Thyroid gland (tissue), 4 donors: ENCODE results near the gene BRPF3. TPM values are rescaled to one million over a fixed set of nuclear protein-coding genes. Genes with fewer than 3 reads are reported as not detected.

Source experiments
- DNase-seq, 2 donors: peaks; one replicate each; pipeline ENCODE4 v3.0.0-alpha.2; 2019
- H3K27ac ChIP-seq, 3 donors: fragments of 200-600 bp; sonication (generic); 1 replicate in 2 of 3; 2 replicates in 1 of 3; pipeline ENCODE4 v1.5.1; 2016 to 2019; ENCODE audit warnings: mild to moderate bottlenecking in 1 of 3, moderate library complexity in 1 of 3
- H3K27me3 ChIP-seq: fragments of 200-600 bp; sonication (generic); one replicate; pipeline ENCODE4 v1.5.1; 2019
- H3K36me3 ChIP-seq, 2 donors: fragments of 200-600 bp; sonication (generic); one replicate each; pipeline ENCODE4 v1.5.1; 2016 to 2019
- H3K4me1 ChIP-seq, 2 donors: fragments of 200-600 bp; sonication (generic); one replicate each; pipeline ENCODE4 v1.5.1; 2017 to 2019
- H3K4me3 ChIP-seq, 3 donors: fragments of 200-600 bp; sonication (generic); replicated peaks in 1 of 3; 1 replicate in 2 of 3; 2 replicates in 1 of 3; pipeline ENCODE4 v1.5.1; 2016; ENCODE audit warnings: mild to moderate bottlenecking in 1 of 3
- H3K9me3 ChIP-seq: fragments of 200-600 bp; sonication (generic); one replicate; pipeline ENCODE4 v1.5.1; 2017
- POLR2A ChIP-seq, 2 donors: fragments of 450-650 bp; IDR thresholded peaks; one replicate each; pipeline ENCODE4 v1.6.1; 2017; ENCODE audit warnings: antibody characterized with exemption in 2 of 2, mild to moderate bottlenecking in 2 of 2, moderate library complexity in 1 of 2
- WGBS, 2 donors: methylation state at CpG; one replicate each; pipeline ENCODE4 v1.1.5; 2017; 5-methylcytosine and 5-hydroxymethylcytosine counted together
- intact Hi-C: fragments of 100-400 bp; cut with DNase I; formaldehyde crosslinking; loops from one replicate; pipeline ENCODE4 v1.15.1; 2023
- total RNA-seq, 4 donors: library from RNA; depleted of rRNA; stranded (reverse); fragments of >200 nt; gene quantifications; one replicate each; pipeline ENCODE4 v1.2.3, GENCODE V29; 2016
- TF ChIP-seq, protein P1 (sequence below), 6 experiments: fragments of 200-600 bp in 3 of 6; fragments of 450-650 bp in 3 of 6; sonication (generic) in 3 of 6; IDR thresholded peaks; one replicate each; pipeline ENCODE4 v1.5.1; 2016 to 2019; ENCODE audit warnings: antibody characterized with exemption in 6 of 6, mild to moderate bottlenecking in 2 of 6, inconsistent platforms in 1 of 6, moderate library complexity in 1 of 6

Gene BRPF3
- 10 to 100 TPM; 21.5 to 55.1 (median 35.3) TPM for total RNA-seq

DNA sequence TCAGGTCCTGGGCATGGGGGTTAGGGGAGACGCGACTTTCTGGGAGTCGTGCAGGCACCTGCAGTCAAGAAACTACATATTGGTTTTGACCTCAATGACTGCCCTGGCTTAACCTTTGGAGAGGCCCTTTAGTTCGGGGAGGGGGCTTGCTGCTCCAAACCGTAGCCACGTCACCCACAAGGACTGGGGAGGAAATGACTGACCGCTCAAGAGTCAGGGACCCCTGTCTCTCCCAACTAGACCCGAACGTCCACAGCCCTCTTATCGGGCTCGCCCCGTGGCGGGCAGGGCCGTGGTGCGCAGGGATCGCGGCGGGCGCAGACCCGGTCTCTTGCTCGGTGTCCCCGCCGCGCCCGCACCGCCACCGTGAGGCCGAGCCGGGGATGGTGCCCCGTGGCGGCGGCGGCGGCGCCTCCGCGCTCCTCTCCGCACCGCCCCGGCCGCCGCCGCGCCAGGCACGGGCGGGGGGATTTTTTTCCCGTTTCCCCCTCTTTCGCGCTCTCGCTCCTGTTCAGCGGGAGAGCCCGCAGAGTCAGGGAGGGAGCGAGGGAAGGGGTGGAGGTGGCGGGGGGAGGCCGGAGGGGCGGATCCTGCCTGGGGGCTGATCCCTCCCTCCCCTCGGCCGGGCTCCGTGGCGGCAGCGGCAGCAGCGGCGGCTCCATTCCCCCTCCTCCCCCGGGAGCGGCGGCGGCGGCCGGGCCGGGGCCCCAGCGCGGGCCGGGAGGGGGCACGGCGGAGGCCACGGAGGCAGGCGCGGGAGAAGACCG is at the start of gene BRPF3:
Gene BRPF3 (plus strand): TSS at position 632 of the 767 bp plus-strand sequence. CDS start 3,579 bp downstream, outside the sequence.
- intact Hi-C loops = loop anchor here (5.0 kb wide), 2 partner anchors 69 to 169 kb away; partner anchors contain the start of gene MAPK14
- Histone ChIP-seq H3K4me1 (peaks cover 10 to 12% of the 10 kb centered on the region in 2 donors), H3K27me3 (no peaks in the 10 kb centered on the region), H3K4me3 (peak within 1 kb of the TSS in 2 of 3 donors; percentile 66 to 69), H3K27ac (peak within 1 kb of the TSS; percentile 93 to 98 (median 95)), H3K9me3 (no peaks in the 10 kb centered on the region), H3K36me3 (peaks cover 7 to 10% of the 10 kb centered on the region in 2 donors)
- DNase-seq = peak; percentile 79 to 83
- TF ChIP-seq POLR2A (IDR thresholded peaks at IDR 0.05) = peak in 1 of 2 donors; percentile 48
- TF ChIP-seq, protein P1, sequence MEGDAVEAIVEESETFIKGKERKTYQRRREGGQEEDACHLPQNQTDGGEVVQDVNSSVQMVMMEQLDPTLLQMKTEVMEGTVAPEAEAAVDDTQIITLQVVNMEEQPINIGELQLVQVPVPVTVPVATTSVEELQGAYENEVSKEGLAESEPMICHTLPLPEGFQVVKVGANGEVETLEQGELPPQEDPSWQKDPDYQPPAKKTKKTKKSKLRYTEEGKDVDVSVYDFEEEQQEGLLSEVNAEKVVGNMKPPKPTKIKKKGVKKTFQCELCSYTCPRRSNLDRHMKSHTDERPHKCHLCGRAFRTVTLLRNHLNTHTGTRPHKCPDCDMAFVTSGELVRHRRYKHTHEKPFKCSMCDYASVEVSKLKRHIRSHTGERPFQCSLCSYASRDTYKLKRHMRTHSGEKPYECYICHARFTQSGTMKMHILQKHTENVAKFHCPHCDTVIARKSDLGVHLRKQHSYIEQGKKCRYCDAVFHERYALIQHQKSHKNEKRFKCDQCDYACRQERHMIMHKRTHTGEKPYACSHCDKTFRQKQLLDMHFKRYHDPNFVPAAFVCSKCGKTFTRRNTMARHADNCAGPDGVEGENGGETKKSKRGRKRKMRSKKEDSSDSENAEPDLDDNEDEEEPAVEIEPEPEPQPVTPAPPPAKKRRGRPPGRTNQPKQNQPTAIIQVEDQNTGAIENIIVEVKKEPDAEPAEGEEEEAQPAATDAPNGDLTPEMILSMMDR (IDR thresholded peaks at IDR 0.05) = peak in 5 of 6 experiments; percentile 16 to 94 (median 84)
- WGBS, 2 donors = 1% methylated on average over 19 of the region's 79 CpGs

DNA sequence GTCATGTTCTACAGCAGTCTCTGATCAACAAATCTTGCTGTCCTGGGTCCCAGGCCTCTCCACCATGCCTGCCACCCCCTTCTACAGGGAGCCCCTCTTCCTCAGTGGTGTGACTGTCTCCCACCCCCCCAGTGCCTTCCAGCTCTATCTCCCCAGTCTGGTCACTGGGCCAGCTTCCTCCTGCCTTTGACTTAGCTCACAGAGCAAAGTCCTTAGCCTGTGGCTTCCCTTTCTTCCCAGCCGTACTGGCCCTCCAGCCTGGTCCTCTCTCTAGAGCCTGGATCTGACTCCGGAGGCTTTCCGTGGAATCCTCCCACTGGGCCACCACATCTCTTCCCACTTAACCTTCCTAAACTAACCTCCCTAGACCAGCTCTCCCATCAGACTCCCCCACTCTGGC is 49.2 kb upstream of the BRPF3 start:
- H3K27me3 ChIP-seq = no peaks in the 10 kb centered on the region
- no peaks in the 10 kb centered on the region for H3K9me3 ChIP-seq
- intact Hi-C loops = no loop called here
- no peaks in the 10 kb centered on the region for H3K36me3 ChIP-seq
- 93% methylated on average over 3 of the region's 3 CpGs for WGBS, 2 donors
- H3K4me3 ChIP-seq = no peak overlapping the region
- TF ChIP-seq, protein P1 (IDR thresholded peaks at IDR 0.05) = no peak
- TF ChIP-seq POLR2A (IDR thresholded peaks at IDR 0.05) = no peak
- H3K4me1 ChIP-seq = no peaks in the 10 kb centered on the region
- DNase-seq = no peak
- H3K27ac ChIP-seq = no peak overlapping the region

DNA sequence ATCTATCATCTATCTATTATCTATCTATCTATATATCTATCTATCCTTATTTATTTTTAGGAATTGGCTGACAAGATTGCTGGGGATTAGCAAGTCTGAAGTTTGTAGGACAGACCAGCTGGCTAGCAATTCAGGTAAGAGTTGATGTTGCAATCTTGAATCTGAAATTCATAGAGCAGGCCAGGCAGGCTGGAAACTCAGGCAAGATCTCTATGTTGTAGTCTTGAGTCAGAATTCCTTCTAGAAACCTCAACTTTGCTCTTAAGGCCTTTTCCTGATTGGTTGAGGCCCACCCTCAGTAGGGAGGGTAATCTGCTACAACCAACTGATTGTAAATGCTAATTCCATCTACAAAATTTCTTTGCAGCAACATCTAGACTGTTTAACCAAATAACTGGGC is 47.1 kb upstream of the BRPF3 start:
- Histone ChIP-seq H3K4me3 (no peak overlapping the region), H3K4me1 (no peaks in the 10 kb centered on the region), H3K36me3 (no peaks in the 10 kb centered on the region), H3K9me3 (no peaks in the 10 kb centered on the region), H3K27me3 (no peaks in the 10 kb centered on the region), H3K27ac (no peak overlapping the region)
- DNase-seq = no peak
- no peak for TF ChIP-seq POLR2A (IDR thresholded peaks at IDR 0.05)
- TF ChIP-seq, protein P1 (IDR thresholded peaks at IDR 0.05) = no peak
- intact Hi-C loops = no loop called here

DNA sequence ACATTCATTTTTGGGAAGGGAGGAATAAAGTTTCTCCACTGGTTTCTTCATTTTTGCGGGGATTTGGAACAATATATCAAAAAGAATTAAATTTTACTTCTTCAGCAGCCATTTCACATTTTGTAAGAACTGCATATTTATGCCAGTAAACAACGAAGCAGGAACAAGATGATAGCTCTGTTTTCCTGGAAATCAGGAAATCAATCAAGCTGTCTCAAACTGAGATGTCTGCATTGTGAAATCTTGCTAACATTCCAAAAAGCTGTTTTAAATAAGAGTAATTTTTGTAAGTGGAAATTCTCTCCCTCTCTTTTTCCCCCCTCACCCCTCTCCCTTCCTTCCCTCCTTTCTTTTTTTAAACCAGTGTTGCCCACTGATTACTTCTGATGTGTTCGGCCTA is 46.3 kb upstream of the BRPF3 start:
- TF ChIP-seq POLR2A (IDR thresholded peaks at IDR 0.05) = no peak
- TF ChIP-seq, protein P1 (IDR thresholded peaks at IDR 0.05) = no peak
- DNase-seq = no peak
- H3K27ac ChIP-seq = no peak overlapping the region
- H3K4me1 ChIP-seq = no peaks in the 10 kb centered on the region
- no peaks in the 10 kb centered on the region for H3K9me3 ChIP-seq
- intact Hi-C loops = no loop called here
- H3K36me3 ChIP-seq = no peaks in the 10 kb centered on the region
- WGBS, 2 donors = 74 to 76% methylated on average over 3 of the region's 3 CpGs
- no peaks in the 10 kb centered on the region for H3K27me3 ChIP-seq
- H3K4me3 ChIP-seq = no peak overlapping the region

DNA sequence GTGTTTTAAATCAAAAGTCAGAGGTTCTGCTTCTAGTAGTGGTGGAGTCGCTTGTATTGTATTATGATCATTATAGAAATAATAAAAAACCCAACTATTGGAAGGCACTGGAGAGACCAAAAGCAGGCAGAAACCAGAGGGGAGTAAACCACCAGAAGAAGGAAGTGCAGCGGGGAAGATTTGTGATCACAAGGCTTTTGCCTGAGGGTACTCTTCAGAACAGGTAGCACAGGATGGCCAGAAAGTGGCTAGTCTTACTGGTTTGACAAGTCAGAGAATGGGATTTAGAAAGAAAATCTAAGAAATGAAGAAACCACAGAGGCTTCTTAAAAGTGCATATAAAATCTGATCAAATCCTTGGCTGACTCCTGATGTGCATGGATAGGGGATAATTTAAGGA is 42.3 kb upstream of the BRPF3 start:
- TF ChIP-seq, protein P1 (IDR thresholded peaks at IDR 0.05) = no peak
- no peak for TF ChIP-seq POLR2A (IDR thresholded peaks at IDR 0.05)
- WGBS, 2 donors = 55 to 57% methylated on average over 2 of the region's 2 CpGs
- Histone ChIP-seq H3K27ac (no peak overlapping the region), H3K4me1 (no peaks in the 10 kb centered on the region), H3K36me3 (no peaks in the 10 kb centered on the region), H3K4me3 (no peak overlapping the region), H3K9me3 (no peaks in the 10 kb centered on the region), H3K27me3 (no peaks in the 10 kb centered on the region)
- DNase-seq = peak; percentile 34 to 45
- intact Hi-C loops = no loop called here
